Measurements from ENCODE around the gene APLF.
A peak's percentile ranks its signal among the peaks of the same experiment; 100 is the strongest.

Gene APLF

DNA sequence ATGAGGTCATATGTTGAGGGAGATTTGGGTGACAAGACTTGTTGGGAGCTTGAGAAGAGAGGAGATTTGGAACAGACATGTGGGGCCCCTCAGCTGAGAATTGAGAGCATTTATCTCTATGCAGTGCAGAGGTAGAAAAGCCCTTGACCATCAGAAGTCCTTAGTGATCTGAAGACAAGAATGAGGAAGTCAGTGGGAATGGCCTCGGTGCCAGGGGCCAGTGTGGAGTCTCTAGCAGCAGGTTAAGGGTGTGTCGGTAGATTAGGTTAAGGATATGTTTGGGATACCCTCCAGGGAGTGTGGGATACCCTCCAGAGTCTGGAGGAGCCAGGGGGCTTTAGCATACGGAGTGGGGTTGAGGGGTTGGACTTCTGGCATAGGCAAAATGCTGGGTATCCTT, 41.9 kb upstream of the APLF start:
- no peak for DNase-seq (ENCODE audit: low spot score)
- TF ChIP-seq, protein P1, sequence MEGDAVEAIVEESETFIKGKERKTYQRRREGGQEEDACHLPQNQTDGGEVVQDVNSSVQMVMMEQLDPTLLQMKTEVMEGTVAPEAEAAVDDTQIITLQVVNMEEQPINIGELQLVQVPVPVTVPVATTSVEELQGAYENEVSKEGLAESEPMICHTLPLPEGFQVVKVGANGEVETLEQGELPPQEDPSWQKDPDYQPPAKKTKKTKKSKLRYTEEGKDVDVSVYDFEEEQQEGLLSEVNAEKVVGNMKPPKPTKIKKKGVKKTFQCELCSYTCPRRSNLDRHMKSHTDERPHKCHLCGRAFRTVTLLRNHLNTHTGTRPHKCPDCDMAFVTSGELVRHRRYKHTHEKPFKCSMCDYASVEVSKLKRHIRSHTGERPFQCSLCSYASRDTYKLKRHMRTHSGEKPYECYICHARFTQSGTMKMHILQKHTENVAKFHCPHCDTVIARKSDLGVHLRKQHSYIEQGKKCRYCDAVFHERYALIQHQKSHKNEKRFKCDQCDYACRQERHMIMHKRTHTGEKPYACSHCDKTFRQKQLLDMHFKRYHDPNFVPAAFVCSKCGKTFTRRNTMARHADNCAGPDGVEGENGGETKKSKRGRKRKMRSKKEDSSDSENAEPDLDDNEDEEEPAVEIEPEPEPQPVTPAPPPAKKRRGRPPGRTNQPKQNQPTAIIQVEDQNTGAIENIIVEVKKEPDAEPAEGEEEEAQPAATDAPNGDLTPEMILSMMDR (IDR thresholded peaks at IDR 0.05; ENCODE audit: extremely low read depth, missing control alignments), result no peak

DNA sequence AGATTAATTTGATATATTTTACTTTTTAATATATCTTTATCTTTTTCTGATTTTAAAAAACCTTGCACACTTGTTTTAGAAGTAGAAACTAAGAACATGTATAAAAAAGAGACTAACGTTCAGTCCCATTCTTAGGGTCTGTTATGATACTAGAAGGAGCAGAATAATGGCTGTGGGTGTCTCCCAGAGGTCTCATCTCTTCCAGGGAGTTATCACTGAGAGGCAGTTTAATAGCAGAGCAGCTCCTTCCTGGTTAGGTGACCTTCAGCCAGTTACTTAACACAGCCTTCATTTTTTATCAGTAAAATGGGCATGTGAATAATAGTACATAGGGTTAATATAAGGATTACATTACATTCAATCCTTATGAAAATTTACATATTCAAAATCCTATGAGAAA, 40.9 kb upstream of the APLF start:
- TF ChIP-seq, protein P1 (IDR thresholded peaks at IDR 0.05; ENCODE audit: extremely low read depth, missing control alignments), result no peak
- DNase-seq (ENCODE audit: low spot score), result no peak

DNA sequence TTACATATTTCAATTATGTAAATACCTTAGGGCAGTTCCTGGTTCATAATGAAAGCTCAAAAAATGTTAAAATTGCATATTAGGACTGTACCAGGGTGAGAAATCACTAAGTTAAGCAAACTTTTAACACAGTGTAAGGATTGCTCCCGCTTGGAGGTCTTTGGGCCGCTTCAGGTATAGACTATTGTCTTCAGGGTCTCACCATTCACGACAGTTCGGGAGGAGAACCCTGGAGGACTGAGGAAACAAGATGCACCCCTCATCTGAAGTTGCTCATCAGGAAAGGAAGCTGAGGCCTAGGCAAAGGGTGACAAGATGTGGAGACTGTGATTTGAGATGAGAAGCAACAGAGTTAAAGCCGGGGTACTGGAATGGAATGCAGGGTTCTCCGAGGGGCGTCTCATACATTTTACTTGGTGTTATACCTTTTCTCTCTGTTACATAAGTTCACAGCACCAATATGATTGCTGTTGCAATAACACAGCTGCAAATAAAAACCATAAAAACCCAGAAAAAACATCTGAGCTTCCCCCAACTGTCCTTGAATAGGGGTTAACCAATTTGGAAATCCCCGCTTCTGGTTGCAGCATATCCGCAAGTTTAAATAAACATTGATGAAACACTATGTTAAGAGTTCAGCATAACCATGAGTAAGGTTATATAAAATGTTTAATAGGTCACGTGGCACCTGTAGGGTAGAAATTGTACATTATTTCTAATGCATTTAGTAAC, 40.4 kb upstream of the APLF start:
- peak; percentile 45 for DNase-seq (ENCODE audit: low spot score)
- TF ChIP-seq, protein P1 (IDR thresholded peaks at IDR 0.05; ENCODE audit: extremely low read depth, missing control alignments), result no peak

DNA sequence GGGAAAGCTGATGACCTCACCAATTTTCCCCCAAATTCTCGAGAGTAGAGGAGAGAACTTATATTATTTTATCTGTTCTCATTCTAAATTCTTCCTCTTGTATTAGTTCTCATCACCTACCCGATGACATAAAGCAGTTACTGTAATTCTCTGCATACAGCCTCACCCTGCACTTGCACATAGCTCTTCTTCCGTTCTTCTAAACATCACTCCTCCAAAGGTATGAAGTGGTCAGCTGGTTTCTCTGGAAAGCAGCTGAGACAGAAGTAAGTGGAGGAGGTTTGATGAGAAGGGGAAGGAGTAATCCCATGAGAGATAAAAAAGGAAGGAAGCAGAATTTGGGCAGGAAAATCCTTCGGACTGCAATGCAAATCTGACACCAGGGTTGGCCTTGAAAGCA, 39.3 kb upstream of the APLF start:
- TF ChIP-seq, protein P1 (IDR thresholded peaks at IDR 0.05; ENCODE audit: extremely low read depth, missing control alignments), result no peak
- no peak for DNase-seq (ENCODE audit: low spot score)

DNA sequence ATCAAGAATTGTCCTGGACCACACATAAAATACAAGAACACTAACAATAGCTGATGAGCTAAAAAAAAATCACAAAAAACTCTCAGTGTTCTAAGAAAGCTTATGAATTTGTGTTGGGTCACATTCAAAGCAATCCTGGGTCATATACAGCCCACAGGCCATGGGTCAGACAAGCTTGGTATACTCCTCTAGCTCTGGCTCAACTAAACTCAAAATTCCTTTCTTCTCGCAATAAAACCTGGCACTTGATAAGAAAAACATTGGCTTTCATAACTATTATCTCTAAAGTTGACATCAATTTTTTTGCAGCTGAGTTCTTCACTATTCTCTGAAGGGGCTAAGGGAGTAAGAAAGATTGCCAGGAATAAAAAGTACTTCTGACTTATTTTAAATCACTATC, 38.6 kb upstream of the APLF start:
- TF ChIP-seq, protein P1 (IDR thresholded peaks at IDR 0.05; ENCODE audit: extremely low read depth, missing control alignments), result no peak
- DNase-seq (ENCODE audit: low spot score), result no peak

DNA sequence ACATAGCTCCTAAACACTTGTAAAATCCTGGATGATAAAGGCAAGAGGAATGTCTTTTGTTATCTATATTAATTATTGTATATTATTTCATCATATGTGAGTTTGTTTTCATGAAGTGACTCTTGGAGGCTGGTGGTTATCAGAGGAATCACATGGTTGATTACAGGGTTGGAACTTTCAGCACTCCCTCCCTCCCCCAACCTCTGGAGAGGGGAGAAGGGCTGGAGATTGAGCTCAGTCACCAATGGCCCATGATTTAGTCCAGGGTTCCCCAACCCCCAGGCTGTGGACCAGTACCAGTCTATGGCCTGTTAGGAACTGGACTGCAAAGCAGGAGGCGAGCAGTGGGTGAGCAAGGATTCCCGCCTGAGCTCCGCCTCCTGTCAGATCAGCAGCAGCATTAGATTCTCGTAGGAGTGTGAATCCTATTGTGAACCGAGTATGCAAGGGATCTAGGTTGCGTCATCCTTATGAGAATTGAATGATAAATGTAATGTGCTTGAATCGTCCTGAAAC, 38.0 kb upstream of the APLF start:
- TF ChIP-seq, protein P1 (IDR thresholded peaks at IDR 0.05; ENCODE audit: extremely low read depth, missing control alignments), result no peak

DNA sequence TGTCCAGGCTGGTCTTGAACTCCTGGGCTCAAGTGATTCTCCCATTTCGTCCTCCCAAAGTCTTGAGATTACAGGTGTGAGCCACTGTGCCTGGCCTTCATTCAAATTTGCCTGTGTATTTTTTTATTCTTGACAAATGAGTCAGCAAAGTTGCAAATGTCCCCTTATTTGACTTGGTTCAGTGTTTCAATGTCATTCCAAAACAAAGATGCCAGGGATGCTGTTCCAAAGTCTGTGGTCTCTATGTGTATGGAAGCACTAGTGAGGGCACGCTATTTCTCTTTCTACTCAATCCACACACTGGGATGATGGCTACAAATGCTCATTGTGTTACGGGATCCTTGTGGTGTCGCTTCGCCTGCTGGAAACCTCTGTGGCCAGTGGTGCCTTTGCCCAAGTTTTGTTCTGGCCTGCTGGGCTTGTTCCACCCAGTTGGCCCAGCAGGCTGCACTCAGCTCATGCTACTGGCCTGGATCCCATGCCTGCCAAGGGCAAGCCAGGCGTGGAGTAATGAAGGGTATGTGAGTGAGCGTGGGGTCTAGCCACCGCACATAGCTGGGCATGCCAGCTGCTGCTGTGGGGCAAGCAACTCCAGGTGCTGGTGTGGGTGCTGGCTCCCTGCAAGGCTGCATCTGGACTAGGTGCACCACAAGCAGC, 35.9 kb upstream of the APLF start:
- DNase-seq (ENCODE audit: low spot score), result no peak
- TF ChIP-seq, protein P1 (IDR thresholded peaks at IDR 0.05; ENCODE audit: extremely low read depth, missing control alignments), result no peak

More for the DNA sequence above, 38.0 kb upstream of the APLF start:
- no peak for DNase-seq (ENCODE audit: low spot score)

Data from GM20000 (cell line).